IMR-90 (cell line): Measurements from ENCODE around the gene DVL2. TPM values are rescaled to one million over a fixed set of nuclear protein-coding genes. Genes with fewer than 3 reads are reported as not detected.

Experiments
- ATAC-seq: fragments of 200-7000 bp; cut with Tn5 transposase; 2 replicates; pipeline ENCODE4 v1.9.1; 2020; ENCODE audit warnings: low read depth, mild to moderate bottlenecking, moderate library complexity
- BruUV-seq: library from RNA; stranded (reverse); fragments of 400-500 nt; replicated peaks from 2 replicates; lab custom pipeline; 2021; lab: Mats Ljungman, UMichigan
- CTCF ChIA-PET: fragments of 300-600 bp; formaldehyde crosslinking; extraction: SDS; loops from one replicate; lab custom pipeline; 2021; ENCODE audit warnings: antibody characterized with exemption; lab: Yijun Ruan, JAX
- POLR2A ChIA-PET: fragments of 300-600 bp; sonication (Branson Sonifier 250); formaldehyde crosslinking; loops from one replicate; lab custom pipeline; 2022; ENCODE audit warnings: antibody characterized with exemption; ENCODE audit not compliant: unreplicated experiment; lab: Charles Lee
- DNase-seq: peaks from one replicate; pipeline ENCODE4 v3.0.0; 2013
- H2AFZ ChIP-seq: replicated peaks from 2 replicates; pipeline ENCODE3; 2013; ENCODE audit warnings: low read length, mild to moderate bottlenecking; ENCODE audit not compliant: poor library complexity
- H2AK5ac ChIP-seq: 2 replicates; pipeline ENCODE4 v1.6.1; 2013; ENCODE audit warnings: low read depth, low read length, inconsistent platforms
- H2AK9ac ChIP-seq: replicated peaks from 2 replicates; pipeline ENCODE3; 2013; ENCODE audit warnings: mild to moderate bottlenecking, low read depth, low read length, moderate library complexity; ENCODE audit not compliant: poor library complexity
- H2BK120ac ChIP-seq: 2 replicates; pipeline ENCODE4 v1.6.1; 2013; ENCODE audit warnings: low read depth, low read length, inconsistent platforms
- H2BK15ac ChIP-seq: 3 replicates; pipeline ENCODE4 v1.6.1; 2013; ENCODE audit warnings: low read depth, low read length, inconsistent platforms
- H2BK20ac ChIP-seq: 2 replicates; pipeline ENCODE4 v1.6.1; 2013; ENCODE audit warnings: low read depth, mild to moderate bottlenecking, inconsistent platforms, low read length, moderate library complexity
- H2BK5ac ChIP-seq: 2 replicates; pipeline ENCODE4 v1.6.1; 2013; ENCODE audit warnings: mild to moderate bottlenecking, low read depth, low read length, inconsistent platforms; ENCODE audit not compliant: poor library complexity, severe bottlenecking
- H3K14ac ChIP-seq: replicated peaks from 2 replicates; pipeline ENCODE4 v1.6.1; 2013; ENCODE audit warnings: low read depth, low read length, inconsistent platforms
- H3K18ac ChIP-seq: 2 replicates; pipeline ENCODE4 v1.6.1; 2013; ENCODE audit warnings: low read depth, low read length, control low read depth
- H3K23ac ChIP-seq: 2 replicates; pipeline ENCODE4 v1.6.1; 2013; ENCODE audit warnings: low read depth, low read length, inconsistent platforms
- H3K27ac ChIP-seq: 2 replicates; pipeline ENCODE4 v1.5.1; 2013; ENCODE audit warnings: mild to moderate bottlenecking, control low read depth, low read length; ENCODE audit not compliant: insufficient read depth
- H3K27me3 ChIP-seq: 2 replicates; pipeline ENCODE4 v1.6.1; 2013; ENCODE audit warnings: low read length; ENCODE audit not compliant: control insufficient read depth, insufficient read depth
- H3K36me3 ChIP-seq: 2 replicates; pipeline ENCODE4 v1.6.1; 2013; ENCODE audit warnings: low read length, mixed read lengths; ENCODE audit not compliant: control insufficient read depth, insufficient read depth
- H3K4ac ChIP-seq: 2 replicates; pipeline ENCODE4 v1.6.1; 2013; ENCODE audit warnings: low read depth, low read length, inconsistent platforms
- H3K4me1 ChIP-seq: 2 replicates; pipeline ENCODE4 v1.6.1; 2013; ENCODE audit warnings: low read length, mixed read lengths; ENCODE audit not compliant: control insufficient read depth, insufficient read depth
- H3K4me2 ChIP-seq: 2 replicates; pipeline ENCODE4 v1.6.1; 2013; ENCODE audit warnings: low read depth, mild to moderate bottlenecking, control low read depth, low read length, moderate library complexity
- H3K4me3 ChIP-seq: 2 replicates; pipeline ENCODE4 v1.5.1; 2013; ENCODE audit warnings: low read depth, mild to moderate bottlenecking, control low read depth, low read length, moderate library complexity; ENCODE audit not compliant: insufficient read depth
- H3K56ac ChIP-seq: 2 replicates; pipeline ENCODE4 v1.6.1; 2013; ENCODE audit warnings: low read length, inconsistent platforms; ENCODE audit not compliant: insufficient read depth; ENCODE audit errors: extremely low read depth
- H3K79me1 ChIP-seq, 2 experiments: 2 replicates each; pipeline ENCODE4 v1.6.1; 2013; ENCODE audit warnings: low read length in 2 of 2, inconsistent platforms in 1 of 2, low read depth in 1 of 2
- H3K9ac ChIP-seq: 2 replicates; pipeline ENCODE4 v1.6.1; 2013; ENCODE audit warnings: low read depth, low read length, control low read depth
- H3K9me1 ChIP-seq: 2 replicates; pipeline ENCODE4 v1.6.1; 2013; ENCODE audit warnings: low read length, inconsistent platforms; ENCODE audit not compliant: insufficient read depth
- H3K9me3 ChIP-seq: 2 replicates; pipeline ENCODE4 v1.6.1; 2013; ENCODE audit warnings: low read length; ENCODE audit not compliant: control insufficient read depth, insufficient read depth
- H4K20me1 ChIP-seq: 2 replicates; pipeline ENCODE4 v1.6.1; 2013; ENCODE audit warnings: low read length, inconsistent platforms; ENCODE audit not compliant: insufficient read depth
- H4K5ac ChIP-seq: 2 replicates; pipeline ENCODE4 v1.6.1; 2013; ENCODE audit warnings: mild to moderate bottlenecking, low read depth, low read length, control low read depth
- H4K8ac ChIP-seq, 2 experiments: 2 replicates each; pipeline ENCODE4 v1.6.1; 2013; ENCODE audit warnings: low read depth in 2 of 2, low read length in 2 of 2, control low read depth in 1 of 2, inconsistent platforms in 1 of 2
- H4K91ac ChIP-seq: 2 replicates; pipeline ENCODE4 v1.6.1; 2013; ENCODE audit warnings: low read depth, low read length, inconsistent platforms; ENCODE audit not compliant: insufficient read depth
- BHLHE40 ChIP-seq: fragments of 150-350 bp; IDR thresholded peaks from 2 replicates; pipeline ENCODE4 v1.6.1; 2016; ENCODE audit warnings: mild to moderate bottlenecking, low read depth, low read length
- CEBPB ChIP-seq: IDR thresholded peaks from 2 replicates; pipeline ENCODE4 v1.6.1; 2012; ENCODE audit warnings: low read depth, low read length, improper control_type of control experiment
- CHD1 ChIP-seq: IDR thresholded peaks from 2 replicates; pipeline ENCODE4 v1.6.1; 2012; ENCODE audit warnings: low read depth, low read length, improper control_type of control experiment
- FOS ChIP-seq: fragments of 150-350 bp; IDR thresholded peaks from 2 replicates; pipeline ENCODE4 v1.6.1; 2016; ENCODE audit warnings: low read depth, low read length
- MAFK ChIP-seq: IDR thresholded peaks from 2 replicates; pipeline ENCODE4 v1.6.1; 2012; ENCODE audit warnings: low read depth, low read length, improper control_type of control experiment
- MAZ ChIP-seq: IDR thresholded peaks from 2 replicates; pipeline ENCODE4 v1.6.1; 2012; ENCODE audit warnings: low read depth, mild to moderate bottlenecking, low read length, improper control_type of control experiment, moderate library complexity, borderline replicate concordance
- MXI1 ChIP-seq: IDR thresholded peaks from 2 replicates; pipeline ENCODE4 v1.6.1; 2012; ENCODE audit warnings: low read depth, mild to moderate bottlenecking, low read length, moderate library complexity, borderline replicate concordance
- NFE2L2 ChIP-seq: fragments of 150-350 bp; IDR thresholded peaks from 2 replicates; pipeline ENCODE4 v1.6.1; 2016; ENCODE audit warnings: low read depth, mild to moderate bottlenecking, low read length
- POLR2A ChIP-seq: IDR thresholded peaks from 2 replicates; pipeline ENCODE4 v1.6.1; 2012; ENCODE audit warnings: mild to moderate bottlenecking, low read depth, low read length
- RAD21 ChIP-seq: IDR thresholded peaks from 2 replicates; pipeline ENCODE4 v1.6.1; 2012; ENCODE audit warnings: low read length, improper control_type of control experiment
- RCOR1 ChIP-seq: IDR thresholded peaks from 2 replicates; pipeline ENCODE4 v1.6.1; 2012; ENCODE audit warnings: mild to moderate bottlenecking, low read length, improper control_type of control experiment; ENCODE audit not compliant: insufficient replicate concordance
- RFX5 ChIP-seq: IDR thresholded peaks from 2 replicates; pipeline ENCODE4 v1.8.0; 2012; ENCODE audit warnings: low read depth, mild to moderate bottlenecking, low read length, moderate library complexity
- SMC3 ChIP-seq: fragments of 150-350 bp; IDR thresholded peaks from 2 replicates; pipeline ENCODE4 v1.6.1; 2016; ENCODE audit warnings: low read depth, mild to moderate bottlenecking, antibody characterized with exemption, low read length, moderate library complexity
- WGBS, 2 experiments: methylation state at CpG; one replicate each; pipeline versions ENCODE4 v1.1.5 to v1.1.7; 2013; ENCODE audit warnings: missing lambda C conversion rate in 2 of 2; ENCODE audit not compliant: insufficient read length in 1 of 2; ENCODE audit errors: extremely low coverage in 2 of 2; 5-methylcytosine and 5-hydroxymethylcytosine counted together
- dilution Hi-C: fragments of 300-500 bp; cut with HindIII; formaldehyde crosslinking; loops from one replicate; pipeline ENCODE4 v1.14.3; 2018; ENCODE audit warnings: low sequenced_read_pairs; ENCODE audit not compliant: unreplicated experiment
- in situ Hi-C: fragments of 300-500 bp; cut with MboI; formaldehyde crosslinking; loops from 3 replicates; pipeline ENCODE4 v1.14.3; 2019; ENCODE audit warnings: low sequenced_read_pairs, inconsistent platforms, mixed read lengths
- intact Hi-C: fragments of 100-400 bp; cut with micrococcal nuclease; formaldehyde crosslinking; loops from 2 replicates; pipeline ENCODE4 v1.10.0; 2022
- polyA plus RNA-seq, 3 experiments: library from polyadenylated mRNA; depleted of rRNA; stranded (reverse); fragments of >200 nt; gene quantifications; 2 replicates each; pipeline ENCODE4 v1.2.3, GENCODE V29; 2012; ENCODE audit warnings: low replicate concordance in 1 of 3
- total RNA-seq: library from RNA; depleted of rRNA; stranded (reverse); fragments of >200 nt; gene quantifications from 2 replicates; pipeline ENCODE4 v1.2.3, GENCODE V29; 2012
- TF ChIP-seq, protein P1 (sequence below): fragments of 150-350 bp; IDR thresholded peaks from 2 replicates; pipeline ENCODE4 v1.6.1; 2017; ENCODE audit warnings: mild to moderate bottlenecking, antibody characterized with exemption, low read length, low read depth
- TF ChIP-seq, protein P2 (sequence below): fragments of 150-350 bp; IDR thresholded peaks from 2 replicates; pipeline ENCODE4 v1.6.1; 2016; ENCODE audit warnings: low read depth, mild to moderate bottlenecking, low read length, moderate library complexity, borderline replicate concordance

DVL2 gene
- total and polyA plus RNA-seq, 2 of the 4 experiments (the other 2 are of a cell fraction), result 11.8 to 21.3 TPM

DNA sequence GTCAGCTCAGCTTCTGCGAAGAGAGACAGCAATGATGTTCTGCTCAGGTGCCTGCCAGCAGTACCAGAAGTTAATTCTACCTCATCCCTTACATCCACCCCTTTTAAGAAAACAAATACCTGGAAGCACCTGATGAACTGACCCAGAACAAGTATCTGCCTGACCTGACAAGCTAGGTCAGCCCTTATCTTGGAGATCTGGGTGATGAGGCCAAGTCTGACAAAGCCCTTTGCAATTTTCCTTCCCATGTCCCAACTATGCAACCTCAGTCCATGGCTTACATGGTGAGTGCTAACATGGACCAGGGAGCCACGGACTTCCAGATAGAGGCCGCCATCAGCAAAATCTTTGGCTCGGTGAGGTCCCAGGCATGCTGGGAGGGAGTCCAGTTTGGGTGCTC, 10.9 kb downstream of the DVL2 start:
- no peak overlapping the region for H3K4me2 ChIP-seq
- H3K56ac ChIP-seq, result no peak overlapping the region
- peaks cover 13% of the 10 kb centered on the region; the same call in 1 of the 2 replicates for H3K9me1 ChIP-seq
- no peak overlapping the region for H3K14ac ChIP-seq
- no peak overlapping the region for H2BK15ac ChIP-seq
- peak overlapping the region; percentile 9 for H2AK9ac ChIP-seq
- no peak overlapping the region for H4K8ac ChIP-seq
- peaks cover 8 to 75% of the 10 kb centered on the region in 2 experiments for H3K79me1 ChIP-seq
- 0 out of 2 replicates have a peak overlapping the region, but pooled peaks have one; percentile 6 for H3K23ac ChIP-seq
- no peaks in the 10 kb centered on the region for H3K9me3 ChIP-seq
- H2BK20ac ChIP-seq, result no peak overlapping the region
- intact Hi-C loops, result no loop called here
- H2BK5ac ChIP-seq, result no peak overlapping the region
- WGBS, 2 experiments, result 80% methylated on average over 1 of the region's 4 CpGs; no CpG with 5 or more reads in 1 of the 2 experiments
- ChIA-PET POLR2A (no interaction called here), CTCF (interaction anchor here (0.5 kb wide), 1 partner anchor 167 kb away, joined by 4 read pairs; no protein-coding TSS in a partner anchor)
- H3K4me3 ChIP-seq, result no peak overlapping the region
- H3K27ac ChIP-seq, result no peak overlapping the region
- H2AK5ac ChIP-seq, result no peak overlapping the region
- no peak overlapping the region for H2BK120ac ChIP-seq
- no peak overlapping the region for H4K91ac ChIP-seq
- in situ Hi-C loops, result no loop called here
- no peak for DNase-seq
- no peak overlapping the region for H2AFZ ChIP-seq
- no peak for TF ChIP-seq CEBPB
- TF ChIP-seq, protein P1, sequence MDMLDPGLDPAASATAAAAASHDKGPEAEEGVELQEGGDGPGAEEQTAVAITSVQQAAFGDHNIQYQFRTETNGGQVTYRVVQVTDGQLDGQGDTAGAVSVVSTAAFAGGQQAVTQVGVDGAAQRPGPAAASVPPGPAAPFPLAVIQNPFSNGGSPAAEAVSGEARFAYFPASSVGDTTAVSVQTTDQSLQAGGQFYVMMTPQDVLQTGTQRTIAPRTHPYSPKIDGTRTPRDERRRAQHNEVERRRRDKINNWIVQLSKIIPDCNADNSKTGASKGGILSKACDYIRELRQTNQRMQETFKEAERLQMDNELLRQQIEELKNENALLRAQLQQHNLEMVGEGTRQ, result no peak
- TF ChIP-seq, protein P2, sequence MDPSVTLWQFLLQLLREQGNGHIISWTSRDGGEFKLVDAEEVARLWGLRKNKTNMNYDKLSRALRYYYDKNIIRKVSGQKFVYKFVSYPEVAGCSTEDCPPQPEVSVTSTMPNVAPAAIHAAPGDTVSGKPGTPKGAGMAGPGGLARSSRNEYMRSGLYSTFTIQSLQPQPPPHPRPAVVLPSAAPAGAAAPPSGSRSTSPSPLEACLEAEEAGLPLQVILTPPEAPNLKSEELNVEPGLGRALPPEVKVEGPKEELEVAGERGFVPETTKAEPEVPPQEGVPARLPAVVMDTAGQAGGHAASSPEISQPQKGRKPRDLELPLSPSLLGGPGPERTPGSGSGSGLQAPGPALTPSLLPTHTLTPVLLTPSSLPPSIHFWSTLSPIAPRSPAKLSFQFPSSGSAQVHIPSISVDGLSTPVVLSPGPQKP, result no peak
- no peak for TF ChIP-seq CHD1
- no peak for TF ChIP-seq NFE2L2
- TF ChIP-seq FOS, result no peak
- no peak for TF ChIP-seq BHLHE40
- TF ChIP-seq RCOR1, result no peak
- no peak for TF ChIP-seq MXI1
- TF ChIP-seq MAFK, result no peak
- no peak for TF ChIP-seq MAZ
- TF ChIP-seq RAD21, result no peak
- no peak for TF ChIP-seq RFX5
- TF ChIP-seq POLR2A, result no peak
- no peak for TF ChIP-seq SMC3
- H3K36me3 ChIP-seq, result peaks cover 70% of the 10 kb centered on the region
- H3K4me1 ChIP-seq, result peaks cover 11% of the 10 kb centered on the region
- H3K18ac ChIP-seq, result no peak overlapping the region
- H4K5ac ChIP-seq, result no peak overlapping the region
- dilution Hi-C loops, result no loop called here
- H3K27me3 ChIP-seq, result no peaks in the 10 kb centered on the region
- ATAC-seq, result no peak
- peaks cover 32% of the 10 kb centered on the region for H4K20me1 ChIP-seq
- no peak overlapping the region for H3K9ac ChIP-seq
- no peak overlapping the region for H3K4ac ChIP-seq
- no TSS peak for BruUV-seq
